ENCODE results near the gene DCLRE1C. TPM values are rescaled to one million over a fixed set of nuclear protein-coding genes. Genes with fewer than 3 reads are reported as not detected.
"Not testable (repeated sequence)": the region's sequence is repeated elsewhere in the genome, so short reads cannot be mapped to it uniquely, and the experiment has no call there.

The DCLRE1C gene
- 1 to 10 TPM; 3.9 to 5.4 TPM for total RNA-seq
- long read RNA-seq, partial matches to known transcripts: 1 of 9 reads
- long read RNA-seq, other reads (novel, unspliced or antisense): 8 of 9 reads

GRCh38 chr10:14954001-14954770 is at the start of gene DCLRE1C:
DCLRE1C (minus strand) TSS chr10:14954096; CDS start chr10:14954010, 86 bp downstream.
- ATAC-seq (peak; percentile 98), DNase-seq (peak; percentile 93)
- intact Hi-C loops (cut with DNase I): loop anchor here in 1 of 2 donors (5.0 to 10.0 kb wide), 2 partner anchors 79 to 143 kb away; partner anchors contain the start of genes RPP38 and SUV39H2

GRCh38 chr10:14995964-14996565 is 42.2 kb upstream of the DCLRE1C start:
- ATAC-seq (no peak), DNase-seq (no peak)
- intact Hi-C loops (cut with DNase I): no loop called here

GRCh38 chr10:14993500-14994455 is 39.9 kb upstream of the DCLRE1C start:
- ATAC-seq, DNase-seq: not testable (repeated sequence)

GRCh38 chr10:14992336-14992735 is 38.4 kb upstream of the DCLRE1C start:
- ATAC-seq; DNase-seq; intact Hi-C loops (cut with DNase I): not testable (repeated sequence)

More at GRCh38 chr10:14993500-14994455, 39.9 kb upstream of the DCLRE1C start:
- intact Hi-C loops (cut with DNase I): not testable (repeated sequence)

GRCh38 chr10:14991035-14991749 is 37.3 kb upstream of the DCLRE1C start:
- DNase-seq; intact Hi-C loops (cut with DNase I); ATAC-seq: not testable (repeated sequence)

GRCh38 chr10:14989552-14989951 is 35.7 kb upstream of the DCLRE1C start:
- intact Hi-C loops (cut with DNase I); DNase-seq; ATAC-seq: not testable (repeated sequence)

GRCh38 chr10:14982744-14983143 is 28.8 kb upstream of the DCLRE1C start:
- intact Hi-C loops (cut with DNase I): no loop called here
- DNase-seq (no peak), ATAC-seq (no peak)

- intact Hi-C loops (cut with DNase I): no loop called here
- DNase-seq: no peak
- no peak for ATAC-seq
These were observed 21.9 kb upstream of the DCLRE1C start for GRCh38 chr10:14975672-14976273.

GRCh38 chr10:14974153-14974998 is 20.5 kb upstream of the DCLRE1C start:
- intact Hi-C loops (cut with DNase I); ATAC-seq; DNase-seq: not testable (repeated sequence)

- intact Hi-C loops (cut with DNase I): no loop called here
- ATAC-seq (no peak), DNase-seq (no peak)
These were observed 18.1 kb upstream of the DCLRE1C start for GRCh38 chr10:14971867-14972448.

- DNase-seq (no peak), ATAC-seq (no peak)
- intact Hi-C loops (cut with DNase I): loop anchor here in 1 of 2 donors (10.0 kb wide), 1 partner anchor 127 kb away; the partner anchor contains the start of gene RPP38
These were observed 14.0 kb upstream of the DCLRE1C start for GRCh38 chr10:14967897-14968296.

- ATAC-seq (peak; percentile 96 to 99), DNase-seq (peak; percentile 92)
- intact Hi-C loops (cut with DNase I): loop anchor here (10.0 kb wide), 2 partner anchors 85 to 135 kb away; partner anchors contain the start of genes RPP38 (in 1 of the 2) and SUV39H2 (in 1 of the 2)
These were observed 5.5 kb upstream of the DCLRE1C start, which contains the start of gene MEIG1 for GRCh38 chr10:14959221-14960057. MEIG1 (plus strand) TSS chr10:14959388; CDS start chr10:14966469, 7,081 bp downstream.

- ATAC-seq (no peak), DNase-seq (no peak)
- intact Hi-C loops (cut with DNase I): loop anchor here in 1 of 2 donors (10.0 kb wide), 1 partner anchor 84 kb away; the partner anchor contains the start of gene SUV39H2
These were observed 5.0 kb upstream of the DCLRE1C start for GRCh38 chr10:14958872-14959220.

- DNase-seq: no peak
- intact Hi-C loops (cut with DNase I): loop anchor here in 1 of 2 donors (5.0 to 10.0 kb wide), 2 partner anchors 80 to 142 kb away; partner anchors contain the start of genes RPP38 and SUV39H2
- no peak for ATAC-seq
These were observed 1.0 kb upstream of the DCLRE1C start for GRCh38 chr10:14954934-14955333.

GRCh38 chr10:14953424-14954000 is 384 bp downstream of the DCLRE1C start:
- ATAC-seq (peak; percentile 58 to 74), DNase-seq (peak; percentile 56)
- intact Hi-C loops (cut with DNase I): loop anchor here in 1 of 2 donors (5.0 to 10.0 kb wide), 2 partner anchors 79 to 144 kb away; partner anchors contain the start of genes RPP38 and SUV39H2

Measured in left cardiac atrium (tissue), 4 donors.